Lower lobe of right lung (tissue), 2 donors: ENCODE data around the gene GPN1. TPM values are rescaled to one million over a fixed set of nuclear protein-coding genes. Genes with fewer than 3 reads are reported as not detected.

Experiments used
- ATAC-seq, 2 donors: fragments of 200-7000 bp; cut with Tn5 transposase; one replicate each; pipeline ENCODE4 v1.9.1; 2020 to 2022; ENCODE audit warnings: mild to moderate bottlenecking in 2 of 2, moderate library complexity in 2 of 2
- DNase-seq: peaks from one replicate; pipeline ENCODE4 v3.0.0-alpha.2; 2020
- H3K27ac ChIP-seq: fragments of 200-600 bp; one replicate; pipeline ENCODE4 v1.8.0; 2022
- H3K27me3 ChIP-seq: fragments of 200-600 bp; one replicate; pipeline ENCODE4 v1.8.0; 2022; ENCODE audit warnings: low read depth
- H3K36me3 ChIP-seq: fragments of 200-600 bp; one replicate; pipeline ENCODE4 v1.8.0; 2022; ENCODE audit warnings: mild to moderate bottlenecking
- H3K4me1 ChIP-seq: fragments of 200-600 bp; one replicate; pipeline ENCODE4 v1.8.0; 2022
- H3K4me3 ChIP-seq: fragments of 200-600 bp; one replicate; pipeline ENCODE4 v1.8.0; 2022; ENCODE audit warnings: mild to moderate bottlenecking
- H3K9me3 ChIP-seq: fragments of 200-600 bp; one replicate; pipeline ENCODE4 v1.8.0; 2022
- CTCF ChIP-seq: fragments of 200-600 bp; IDR thresholded peaks from one replicate; pipeline ENCODE4 v1.8.0; 2022; ENCODE audit warnings: antibody characterized with exemption, mild to moderate bottlenecking
- intact Hi-C: fragments of 100-400 bp; cut with DNase I; formaldehyde crosslinking; loops from one replicate; pipeline ENCODE4 v1.11.0; 2022
- total RNA-seq: library from RNA; stranded (reverse); fragmentation: NEBNext Ultra II Directional; extraction: Animal tissue kit (Norgen Biotek cat#: 25700); gene quantifications from one replicate; pipeline ENCODE4 v1.2.1, GENCODE V29; 2021
- donor health status: DM: no; HTN: yes; CAD: no; lungs with severe emphysema.

The GPN1 gene
- total RNA-seq, 1 donor from 2014 or later: 21.9 TPM

- Histone ChIP-seq H3K4me1 (peaks cover 9% of the 10 kb centered on the region), H3K27me3 (no peaks in the 10 kb centered on the region), H3K9me3 (no peaks in the 10 kb centered on the region), H3K36me3 (peaks cover 89% of the 10 kb centered on the region), H3K27ac (no peak overlapping the region), H3K4me3 (no peak overlapping the region)
- intact Hi-C loops: no loop called here
- ATAC-seq: no peak
- DNase-seq: no peak
- TF ChIP-seq CTCF: no peak
Observed at GRCh38 chr2:27685577-27685976, 56.7 kb downstream of the GPN1 start.

- H3K27me3 ChIP-seq: no peaks in the 10 kb centered on the region
- no peak overlapping the region for H3K27ac ChIP-seq
- peaks cover 9% of the 10 kb centered on the region for H3K4me1 ChIP-seq
- intact Hi-C loops: no loop called here
- no peak for DNase-seq
- no peak for TF ChIP-seq CTCF
- ATAC-seq: no peak
- no peak overlapping the region for H3K4me3 ChIP-seq
- H3K9me3 ChIP-seq: no peaks in the 10 kb centered on the region
- H3K36me3 ChIP-seq: peaks cover 95% of the 10 kb centered on the region
Observed at GRCh38 chr2:27687232-27687631, 58.4 kb downstream of the GPN1 start.

- TF ChIP-seq CTCF: no peak
- Histone ChIP-seq H3K36me3 (peaks cover 89% of the 10 kb centered on the region), H3K27ac (no peak overlapping the region), H3K27me3 (no peaks in the 10 kb centered on the region), H3K4me3 (no peak overlapping the region), H3K9me3 (no peaks in the 10 kb centered on the region), H3K4me1 (no peaks in the 10 kb centered on the region)
- intact Hi-C loops: no loop called here
- ATAC-seq (no peak), DNase-seq (no peak)
Observed at GRCh38 chr2:27689424-27689823, 60.6 kb downstream of the GPN1 start.

- Histone ChIP-seq H3K36me3 (peaks cover 89% of the 10 kb centered on the region), H3K27me3 (no peaks in the 10 kb centered on the region), H3K27ac (no peak overlapping the region), H3K9me3 (no peaks in the 10 kb centered on the region), H3K4me3 (no peak overlapping the region), H3K4me1 (no peaks in the 10 kb centered on the region)
- TF ChIP-seq CTCF: no peak
- DNase-seq: no peak
- intact Hi-C loops: no loop called here
- no peak for ATAC-seq
Observed at GRCh38 chr2:27690052-27690451, 61.2 kb downstream of the GPN1 start.

GRCh38 chr2:27697660-27698059, 68.8 kb downstream of the GPN1 start:
- no peak for TF ChIP-seq CTCF

More at GRCh38 chr2:27697660-27698059, 68.8 kb downstream of the GPN1 start:
- Histone ChIP-seq H3K4me1 (peaks cover 10% of the 10 kb centered on the region), H3K9me3 (no peaks in the 10 kb centered on the region), H3K36me3 (peaks cover 57% of the 10 kb centered on the region), H3K27me3 (no peaks in the 10 kb centered on the region), H3K27ac (no peak overlapping the region), H3K4me3 (no peak overlapping the region)
- intact Hi-C loops: no loop called here
- ATAC-seq: no peak
- DNase-seq: no peak

Other genes with a start within 250 kb of the GPN1 start
- gene ZNF513, start 248.3 kb upstream of the GPN1 start, total RNA-seq: 13.9 TPM
- 52.0 TPM for gene PPM1G, start 219.5 kb upstream of the GPN1 start, total RNA-seq
- gene NRBP1, start 200.4 kb upstream of the GPN1 start, total RNA-seq: 66.5 TPM
- 18.8 TPM for gene KRTCAP3, start 186.7 kb upstream of the GPN1 start, total RNA-seq
- gene IFT172, start 139.3 kb upstream of the GPN1 start, total RNA-seq: 38.1 TPM
- gene FNDC4, start 133.8 kb upstream of the GPN1 start, total RNA-seq: 1.6 TPM
- gene GCKR, start 132.2 kb upstream of the GPN1 start, total RNA-seq: 0.44 TPM
- 29.5 TPM for gene ZNF512, start 46.0 kb upstream of the GPN1 start, total RNA-seq
- 5.9 TPM for gene CCDC121, start within 50 bp of the GPN1 start, total RNA-seq
- gene SUPT7L, start 34.6 kb downstream of the GPN1 start, total RNA-seq: 29.6 TPM
- gene SLC4A1AP, start 34.8 kb downstream of the GPN1 start, total RNA-seq: 19.6 TPM
- 93.3 TPM for gene MRPL33, start 142.7 kb downstream of the GPN1 start, total RNA-seq